Parathyroid adenoma (tissue), 2 donors: ENCODE measurements around the gene GINS1.

Experiments used
- H2AFZ ChIP-seq: fragments of 300-600 bp; sonication (generic); one replicate; pipeline ENCODE4 v1.7.0; 2017; ENCODE audit warnings: antibody characterized with exemption, mild to moderate bottlenecking
- H3K27ac ChIP-seq: fragments of 300-600 bp; sonication (generic); one replicate; pipeline ENCODE4 v1.7.0; 2017
- H3K27me3 ChIP-seq: fragments of 300-600 bp; sonication (generic); one replicate; pipeline ENCODE4 v1.7.0; 2017; ENCODE audit warnings: low read length; ENCODE audit not compliant: control insufficient read depth, insufficient read depth
- H3K36me3 ChIP-seq: fragments of 300-600 bp; sonication (generic); one replicate; pipeline ENCODE4 v1.7.0; 2017; ENCODE audit warnings: low read length; ENCODE audit not compliant: control insufficient read depth, insufficient read depth
- H3K4me1 ChIP-seq: fragments of 300-600 bp; sonication (generic); one replicate; pipeline ENCODE4 v1.7.0; 2017; ENCODE audit warnings: control low read depth
- H3K4me2 ChIP-seq: fragments of 300-600 bp; sonication (generic); one replicate; pipeline ENCODE4 v1.7.0; 2017; ENCODE audit warnings: low read length
- H3K4me3 ChIP-seq: fragments of 300-600 bp; sonication (generic); one replicate; pipeline ENCODE4 v1.7.0; 2017; ENCODE audit warnings: low read depth, low read length
- H3K79me2 ChIP-seq: fragments of 300-600 bp; sonication (generic); one replicate; pipeline ENCODE4 v1.7.0; 2017; ENCODE audit warnings: control low read depth
- H3K9ac ChIP-seq: fragments of 300-600 bp; sonication (generic); one replicate; pipeline ENCODE4 v1.7.0; 2017; ENCODE audit warnings: mild to moderate bottlenecking
- H3K9me3 ChIP-seq: fragments of 300-600 bp; sonication (generic); one replicate; pipeline ENCODE4 v1.7.0; 2017; ENCODE audit warnings: low read length; ENCODE audit not compliant: control insufficient read depth
- CTCF ChIP-seq: fragments of 300-600 bp; sonication (generic); IDR thresholded peaks from one replicate; pipeline ENCODE4 v1.7.0; 2017; ENCODE audit warnings: antibody characterized with exemption, mild to moderate bottlenecking
- donor health status: primary hyperparathyroidism.

GINS1 gene

GRCh38 chr20:25483431-25484132 lies 76.1 kb downstream of the GINS1 start:
- Histone ChIP-seq H3K4me1 (no peaks in the 10 kb centered on the region), H3K4me3 (no peak overlapping the region), H3K4me2 (no peak overlapping the region), H3K36me3 (no peaks in the 10 kb centered on the region), H2AFZ (no peak overlapping the region), H3K79me2 (no peaks in the 10 kb centered on the region), H3K9ac (no peak overlapping the region), H3K27ac (no peak overlapping the region), H3K9me3 (no peaks in the 10 kb centered on the region), H3K27me3 (no peaks in the 10 kb centered on the region)
- no peak for TF ChIP-seq CTCF

- no peak for TF ChIP-seq CTCF
- Histone ChIP-seq H3K27me3 (no peaks in the 10 kb centered on the region), H3K4me2 (no peak overlapping the region), H3K27ac (no peak overlapping the region), H3K79me2 (no peaks in the 10 kb centered on the region), H3K36me3 (no peaks in the 10 kb centered on the region), H3K4me1 (no peaks in the 10 kb centered on the region), H2AFZ (no peak overlapping the region), H3K9ac (no peak overlapping the region), H3K9me3 (no peaks in the 10 kb centered on the region), H3K4me3 (no peak overlapping the region)
These were observed 76.9 kb downstream of the GINS1 start for GRCh38 chr20:25484224-25484846.

GRCh38 chr20:25484911-25485511 lies 77.5 kb downstream of the GINS1 start:
- TF ChIP-seq CTCF, result no peak
- Histone ChIP-seq H3K79me2 (no peaks in the 10 kb centered on the region), H3K36me3 (no peaks in the 10 kb centered on the region), H3K9me3 (no peaks in the 10 kb centered on the region), H3K27ac (no peak overlapping the region), H3K27me3 (no peaks in the 10 kb centered on the region), H2AFZ (no peak overlapping the region), H3K4me2 (no peak overlapping the region), H3K4me3 (no peak overlapping the region), H3K9ac (no peak overlapping the region), H3K4me1 (no peaks in the 10 kb centered on the region)

- TF ChIP-seq CTCF, result no peak
- H3K4me2 ChIP-seq, result no peak overlapping the region
- no peaks in the 10 kb centered on the region for H3K9me3 ChIP-seq
- no peaks in the 10 kb centered on the region for H3K79me2 ChIP-seq
- no peaks in the 10 kb centered on the region for H3K27me3 ChIP-seq
- no peak overlapping the region for H2AFZ ChIP-seq
- H3K36me3 ChIP-seq, result no peaks in the 10 kb centered on the region
- no peaks in the 10 kb centered on the region for H3K4me1 ChIP-seq
- no peak overlapping the region for H3K9ac ChIP-seq
- no peak overlapping the region for H3K4me3 ChIP-seq
- H3K27ac ChIP-seq, result no peak overlapping the region
These were observed 78.4 kb downstream of the GINS1 start for GRCh38 chr20:25485872-25486271.
